K562 (cell line): ENCODE measurements around the gene LIX1L. TPM values are rescaled to one million over a fixed set of nuclear protein-coding genes. Genes with fewer than 3 reads are reported as not detected.

ENCODE experiments used
- CBFA2T3 ChIP-seq: fragments of 450-650 bp; IDR thresholded peaks from 2 replicates; pipeline ENCODE4 v1.6.1; 2017
- HDAC3 ChIP-seq: fragments of 450-650 bp; IDR thresholded peaks from 2 replicates; pipeline ENCODE4 v1.6.1; 2018; ENCODE audit warnings: borderline replicate concordance, mild to moderate bottlenecking, moderate library complexity; ENCODE audit not compliant: partially characterized antibody
- HNRNPUL1 ChIP-seq: fragments of 200-400 bp; formaldehyde crosslinking; IDR thresholded peaks from 2 replicates; pipeline ENCODE4 v1.6.1; 2017; ENCODE audit warnings: low read length
- JUN ChIP-seq, 2 experiments: sonication (generic) in 1 of 2; formaldehyde crosslinking in 1 of 2; IDR thresholded peaks; 2 replicates each; pipeline versions ENCODE4 v1.6.1 to v1.8.0; 2012 to 2022; ENCODE audit warnings: borderline replicate concordance in 2 of 2, mild to moderate bottlenecking in 2 of 2, improper control_type of control experiment in 1 of 2, low read depth in 1 of 2, low read length in 1 of 2, missing genetic modification reagents in 1 of 2
- MCM5 ChIP-seq: fragments of 450-650 bp; IDR thresholded peaks from 2 replicates; pipeline ENCODE4 v1.6.1; 2016; ENCODE audit warnings: low read depth
- MXI1 ChIP-seq: IDR thresholded peaks from 2 replicates; pipeline ENCODE4 v1.6.1; 2011; ENCODE audit warnings: low read depth, mild to moderate bottlenecking, improper control_type of control experiment, low read length
- NEUROD1 ChIP-seq: fragments of 150-350 bp; IDR thresholded peaks from 2 replicates; pipeline ENCODE4 v1.6.1; 2014; ENCODE audit warnings: borderline replicate concordance, low read length, low read depth; ENCODE audit not compliant: partially characterized antibody
- NR1H2 ChIP-seq: sonication (generic); formaldehyde crosslinking; IDR thresholded peaks from 2 replicates; pipeline ENCODE4 v1.4.0; 2020; ENCODE audit warnings: mild to moderate bottlenecking, missing genetic modification reagents
- NUFIP1 ChIP-seq: fragments of 450-650 bp; IDR thresholded peaks from 2 replicates; pipeline ENCODE4 v1.6.1; 2018; ENCODE audit not compliant: partially characterized antibody
- PHF20 ChIP-seq: fragments of 450-650 bp; IDR thresholded peaks from 2 replicates; pipeline ENCODE4 v1.6.1; 2018; ENCODE audit not compliant: partially characterized antibody
- SAFB ChIP-seq: fragments of 200-400 bp; formaldehyde crosslinking; IDR thresholded peaks from 2 replicates; pipeline ENCODE4 v1.6.1; 2017; ENCODE audit warnings: low read depth, low read length, borderline replicate concordance
- SMAD1 ChIP-seq: fragments of 150-350 bp; IDR thresholded peaks from 2 replicates; pipeline ENCODE4 v1.6.1; 2014; ENCODE audit warnings: low read length, low read depth; ENCODE audit not compliant: partially characterized antibody
- XRCC3 ChIP-seq: fragments of 450-650 bp; IDR thresholded peaks from 2 replicates; pipeline ENCODE4 v1.6.1; 2017; ENCODE audit warnings: mild to moderate bottlenecking, moderate library complexity
- ZBTB17 ChIP-seq: fragments of 450-650 bp; formaldehyde crosslinking; IDR thresholded peaks from 2 replicates; pipeline ENCODE4 v1.4.0; 2020; ENCODE audit warnings: mild to moderate bottlenecking
- ZNF76 ChIP-seq: fragments of 250-450 bp; sonication (Bioruptor Pico); IDR thresholded peaks from 2 replicates; pipeline ENCODE4 v1.4.0; 2020; ENCODE audit warnings: mild to moderate bottlenecking, moderate library complexity, borderline replicate concordance
- polyA plus RNA-seq, 8 experiments: library from polyadenylated mRNA; depleted of rRNA in 4 of 8; stranded (reverse) in 5 of 8; unstranded in 3 of 8; fragments of >200 nt; fragmentation: Nextera tagmentation in 2 of 8; fragmentation: Illumina TruSeq in 1 of 8; extraction: Ambion mirVana in 2 of 8; extraction: Trizol in 1 of 8; gene quantifications; 2 replicates each; pipeline versions ENCODE4 v1.2.1 to v1.2.3, GENCODE V29; 2011 to 2014; ENCODE audit warnings: inconsistent platforms in 1 of 8, missing spikeins in 1 of 8
- total RNA-seq, 7 experiments: library from RNA; depleted of rRNA in 6 of 7; stranded (reverse); fragments of >200 nt in 6 of 7; fragmentation: Illumina TruSeq in 2 of 7; extraction: Trizol in 2 of 7; gene quantifications; 2 replicates each; pipeline versions ENCODE4 v1.2.1 to v1.2.3, GENCODE V29; 2011 to 2021; ENCODE audit warnings: low replicate concordance in 1 of 7
- TF ChIP-seq, protein P1 (sequence below): fragments of 250-450 bp; sonication (Bioruptor Pico); IDR thresholded peaks from 2 replicates; pipeline ENCODE4 v1.4.0; 2020
- TF ChIP-seq, protein P2 (sequence below): fragments of 450-650 bp; IDR thresholded peaks from 2 replicates; pipeline ENCODE4 v1.6.1; 2016; ENCODE audit warnings: antibody characterized with exemption
- TF ChIP-seq, protein P3 (sequence below), 2 experiments: fragments of 200-800 bp in 1 of 2; sonication (Bioruptor generic) in 1 of 2; sonication (generic) in 1 of 2; formaldehyde crosslinking in 1 of 2; IDR thresholded peaks in 1 of 2; conservative IDR thresholded peaks in 1 of 2; 2 replicates each; pipeline versions ENCODE4 v1.5.0 to v1.6.1; 2016 to 2020; ENCODE audit warnings: missing compliant biosample characterization in 1 of 2, missing genetic modification characterization in 1 of 2, missing genetic modification reagents in 1 of 2

LIX1L gene
- total and polyA plus RNA-seq, 9 of the 15 experiments (the other 6 are each of a cell fraction or from before 2014, with no cell fraction given): 4.6 to 26.5 (median 12.5) TPM

DNA sequence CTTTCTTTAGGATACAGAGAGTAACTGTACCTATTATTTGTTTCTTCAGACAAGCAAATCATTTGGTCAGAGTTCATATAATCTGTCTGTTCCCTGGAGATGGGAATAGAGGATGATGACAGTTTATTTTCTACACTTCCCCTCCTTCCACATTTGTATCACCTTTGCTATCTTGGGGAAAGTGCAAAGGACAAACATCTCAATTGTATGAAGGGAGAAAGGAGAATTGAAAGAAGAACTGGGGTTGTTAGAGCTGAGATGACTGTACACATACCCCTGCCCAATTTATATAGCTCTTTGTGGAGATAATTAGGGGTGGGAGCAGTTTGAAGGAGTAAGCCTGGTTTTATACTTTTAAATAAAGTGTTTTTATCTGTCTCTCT is 20.6 kb upstream of the LIX1L start (continued):
- TF ChIP-seq, protein P1, sequence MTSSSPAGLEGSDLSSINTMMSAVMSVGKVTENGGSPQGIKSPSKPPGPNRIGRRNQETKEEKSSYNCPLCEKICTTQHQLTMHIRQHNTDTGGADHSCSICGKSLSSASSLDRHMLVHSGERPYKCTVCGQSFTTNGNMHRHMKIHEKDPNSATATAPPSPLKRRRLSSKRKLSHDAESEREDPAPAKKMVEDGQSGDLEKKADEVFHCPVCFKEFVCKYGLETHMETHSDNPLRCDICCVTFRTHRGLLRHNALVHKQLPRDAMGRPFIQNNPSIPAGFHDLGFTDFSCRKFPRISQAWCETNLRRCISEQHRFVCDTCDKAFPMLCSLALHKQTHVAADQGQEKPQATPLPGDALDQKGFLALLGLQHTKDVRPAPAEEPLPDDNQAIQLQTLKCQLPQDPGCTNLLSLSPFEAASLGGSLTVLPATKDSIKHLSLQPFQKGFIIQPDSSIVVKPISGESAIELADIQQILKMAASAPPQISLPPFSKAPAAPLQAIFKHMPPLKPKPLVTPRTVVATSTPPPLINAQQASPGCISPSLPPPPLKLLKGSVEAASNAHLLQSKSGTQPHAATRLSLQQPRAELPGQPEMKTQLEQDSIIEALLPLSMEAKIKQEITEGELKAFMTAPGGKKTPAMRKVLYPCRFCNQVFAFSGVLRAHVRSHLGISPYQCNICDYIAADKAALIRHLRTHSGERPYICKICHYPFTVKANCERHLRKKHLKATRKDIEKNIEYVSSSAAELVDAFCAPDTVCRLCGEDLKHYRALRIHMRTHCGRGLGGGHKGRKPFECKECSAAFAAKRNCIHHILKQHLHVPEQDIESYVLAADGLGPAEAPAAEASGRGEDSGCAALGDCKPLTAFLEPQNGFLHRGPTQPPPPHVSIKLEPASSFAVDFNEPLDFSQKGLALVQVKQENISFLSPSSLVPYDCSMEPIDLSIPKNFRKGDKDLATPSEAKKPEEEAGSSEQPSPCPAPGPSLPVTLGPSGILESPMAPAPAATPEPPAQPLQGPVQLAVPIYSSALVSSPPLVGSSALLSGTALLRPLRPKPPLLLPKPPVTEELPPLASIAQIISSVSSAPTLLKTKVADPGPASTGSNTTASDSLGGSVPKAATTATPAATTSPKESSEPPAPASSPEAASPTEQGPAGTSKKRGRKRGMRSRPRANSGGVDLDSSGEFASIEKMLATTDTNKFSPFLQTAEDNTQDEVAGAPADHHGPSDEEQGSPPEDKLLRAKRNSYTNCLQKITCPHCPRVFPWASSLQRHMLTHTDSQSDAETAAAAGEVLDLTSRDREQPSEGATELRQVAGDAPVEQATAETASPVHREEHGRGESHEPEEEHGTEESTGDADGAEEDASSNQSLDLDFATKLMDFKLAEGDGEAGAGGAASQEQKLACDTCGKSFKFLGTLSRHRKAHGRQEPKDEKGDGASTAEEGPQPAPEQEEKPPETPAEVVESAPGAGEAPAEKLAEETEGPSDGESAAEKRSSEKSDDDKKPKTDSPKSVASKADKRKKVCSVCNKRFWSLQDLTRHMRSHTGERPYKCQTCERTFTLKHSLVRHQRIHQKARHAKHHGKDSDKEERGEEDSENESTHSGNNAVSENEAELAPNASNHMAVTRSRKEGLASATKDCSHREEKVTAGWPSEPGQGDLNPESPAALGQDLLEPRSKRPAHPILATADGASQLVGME (CRISPR knock-in tag): no peak
- TF ChIP-seq HNRNPUL1 (no peak), SAFB (no peak), MCM5 (no peak), CBFA2T3 (no peak), NR1H2 (no peak), SMAD1 (no peak), JUN (IDR thresholded peaks at IDR 0.05; ENCODE audit: borderline replicate concordance, low read depth, low read length) (no peak), JUN (CRISPR knock-in tag; IDR thresholded peaks at IDR 0.05; ENCODE audit: borderline replicate concordance) (no peak), ZBTB17 (CRISPR knock-in tag) (no peak), NEUROD1 (no peak), MXI1 (no peak), ZNF76 (CRISPR knock-in tag) (no peak), HDAC3 (peak; percentile 10), PHF20 (no peak), XRCC3 (no peak), NUFIP1 (no peak)
- TF ChIP-seq, protein P2, sequence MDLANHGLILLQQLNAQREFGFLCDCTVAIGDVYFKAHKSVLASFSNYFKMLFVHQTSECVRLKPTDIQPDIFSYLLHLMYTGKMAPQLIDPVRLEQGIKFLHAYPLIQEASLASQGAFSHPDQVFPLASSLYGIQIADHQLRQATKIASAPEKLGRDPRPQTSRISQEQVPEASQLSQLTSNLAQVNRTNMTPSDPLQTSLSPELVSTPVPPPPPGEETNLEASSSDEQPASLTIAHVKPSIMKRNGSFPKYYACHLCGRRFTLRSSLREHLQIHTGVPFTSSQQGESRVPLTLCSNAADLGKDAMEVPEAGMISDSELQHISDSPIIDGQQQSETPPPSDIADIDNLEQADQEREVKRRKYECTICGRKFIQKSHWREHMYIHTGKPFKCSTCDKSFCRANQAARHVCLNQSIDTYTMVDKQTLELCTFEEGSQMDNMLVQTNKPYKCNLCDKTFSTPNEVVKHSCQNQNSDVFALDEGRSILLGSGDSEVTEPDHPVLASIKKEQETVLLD: no peak
- TF ChIP-seq, protein P3, sequence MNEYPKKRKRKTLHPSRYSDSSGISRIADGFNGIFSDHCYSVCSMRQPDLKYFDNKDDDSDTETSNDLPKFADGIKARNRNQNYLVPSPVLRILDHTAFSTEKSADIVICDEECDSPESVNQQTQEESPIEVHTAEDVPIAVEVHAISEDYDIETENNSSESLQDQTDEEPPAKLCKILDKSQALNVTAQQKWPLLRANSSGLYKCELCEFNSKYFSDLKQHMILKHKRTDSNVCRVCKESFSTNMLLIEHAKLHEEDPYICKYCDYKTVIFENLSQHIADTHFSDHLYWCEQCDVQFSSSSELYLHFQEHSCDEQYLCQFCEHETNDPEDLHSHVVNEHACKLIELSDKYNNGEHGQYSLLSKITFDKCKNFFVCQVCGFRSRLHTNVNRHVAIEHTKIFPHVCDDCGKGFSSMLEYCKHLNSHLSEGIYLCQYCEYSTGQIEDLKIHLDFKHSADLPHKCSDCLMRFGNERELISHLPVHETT (CRISPR knock-in tag; conservative IDR thresholded peaks at IDR 0.05 in 1 of 2, IDR thresholded peaks at IDR 0.05 in 1 of 2): no peak
